Stimulated activated CD8-positive, alpha-beta memory T cell treated with anti-CD3 and anti-CD28 coated beads, Interleukin-2, amount 100 ng/mL, for 1 hour (primary cell): ENCODE data around the gene ASTN2.

ENCODE experiments used
- DNase-seq, 2 donors: peaks; one replicate each; pipeline ENCODE4 v3.0.0-alpha.2; 2020; ENCODE audit warnings: low read depth in 2 of 2

ASTN2 gene

DNA sequence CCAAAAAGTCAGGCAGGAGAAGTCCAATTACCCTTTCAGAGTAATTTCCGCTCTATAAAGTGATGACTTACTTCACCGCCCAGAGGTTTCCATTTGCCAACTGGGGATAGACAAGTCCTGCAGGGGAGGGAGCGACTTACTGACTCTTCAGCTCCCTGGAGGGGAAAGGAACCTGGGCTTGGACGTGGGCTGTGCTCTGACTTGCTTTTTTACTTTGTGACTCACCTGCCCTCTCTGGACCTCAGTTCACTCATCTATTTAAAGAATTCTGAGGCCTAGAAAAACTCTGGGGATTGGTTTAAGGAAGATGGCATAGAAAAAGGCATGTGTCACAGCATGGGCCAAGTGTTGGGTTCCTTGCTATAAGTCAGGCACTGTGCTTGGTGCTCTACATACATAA is 908.2 kb downstream of the ASTN2 start:
- no peak for DNase-seq

DNA sequence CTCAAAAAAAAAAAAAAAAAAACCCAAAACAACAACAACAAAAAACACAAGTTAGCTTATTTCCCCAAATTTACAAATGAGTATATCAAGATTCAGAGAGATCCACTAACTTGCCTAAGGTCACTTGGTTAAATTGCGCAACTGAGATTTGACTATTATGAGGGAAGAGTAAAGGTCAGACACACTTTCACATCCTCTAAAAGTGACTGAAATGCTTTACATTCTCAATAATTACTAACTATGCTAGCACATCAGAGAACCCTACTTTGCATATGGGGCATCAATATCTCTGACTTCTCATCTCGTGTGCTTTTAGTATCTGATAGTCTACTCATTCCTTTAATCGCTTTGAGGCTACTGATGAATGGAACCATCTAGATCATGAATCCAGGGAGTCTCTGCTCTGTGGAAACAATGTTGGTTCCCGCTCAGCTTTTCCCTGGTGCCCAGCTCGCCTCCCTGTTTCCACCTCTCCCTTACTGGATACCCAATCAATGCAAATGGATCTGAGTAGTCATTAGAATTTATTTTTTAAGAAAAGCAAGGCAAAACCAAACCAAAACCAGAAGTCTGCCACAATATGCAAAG is 909.9 kb downstream of the ASTN2 start:
- DNase-seq: no peak

- DNase-seq: no peak
Observed at GRCh38 chr9:116504081-116504480, 910.8 kb downstream of the ASTN2 start.

GRCh38 chr9:116502746-116503145 is 912.1 kb downstream of the ASTN2 start:
- DNase-seq: no peak

DNA sequence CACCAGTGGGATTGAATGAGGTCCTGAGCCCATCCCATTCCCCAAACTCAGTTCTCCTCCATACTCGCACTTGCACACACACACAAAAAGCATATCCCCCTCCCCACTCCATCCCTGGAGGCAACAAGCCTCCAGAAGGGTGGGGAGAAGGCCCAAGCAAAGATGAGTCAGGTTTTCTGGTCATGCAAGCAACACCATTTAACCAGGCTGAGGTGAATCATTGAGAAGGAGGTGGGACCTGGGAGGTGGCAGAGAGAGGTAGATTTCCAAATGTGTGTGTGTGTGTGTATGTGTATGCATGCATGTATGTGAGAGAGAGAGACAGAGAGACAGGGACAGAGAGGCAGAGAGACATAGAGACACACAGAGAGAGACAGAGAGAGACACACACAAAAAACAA is 913.0 kb downstream of the ASTN2 start:
- no peak for DNase-seq

- DNase-seq: no peak
Observed at GRCh38 chr9:116499986-116500871, 914.6 kb downstream of the ASTN2 start.

DNA sequence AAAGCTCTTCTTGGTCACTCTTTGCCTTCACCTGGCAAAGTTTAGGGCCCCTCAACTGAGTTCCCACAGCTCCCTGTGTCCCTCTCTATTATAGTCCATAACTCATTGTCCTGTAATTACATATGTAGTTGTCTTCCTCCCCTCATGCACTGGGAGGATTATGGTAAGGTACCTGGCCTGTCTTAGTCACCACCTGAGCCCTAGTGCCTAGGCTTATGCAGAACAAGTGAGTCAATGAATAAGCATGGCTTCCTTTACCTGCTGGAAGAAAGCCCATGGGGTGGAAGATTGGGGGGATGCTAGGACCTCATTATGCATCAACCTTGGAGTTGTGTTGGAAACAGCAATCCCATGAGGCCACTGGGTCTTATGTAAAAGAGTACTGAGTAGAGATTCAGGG is 915.4 kb downstream of the ASTN2 start:
- DNase-seq: no peak

DNA sequence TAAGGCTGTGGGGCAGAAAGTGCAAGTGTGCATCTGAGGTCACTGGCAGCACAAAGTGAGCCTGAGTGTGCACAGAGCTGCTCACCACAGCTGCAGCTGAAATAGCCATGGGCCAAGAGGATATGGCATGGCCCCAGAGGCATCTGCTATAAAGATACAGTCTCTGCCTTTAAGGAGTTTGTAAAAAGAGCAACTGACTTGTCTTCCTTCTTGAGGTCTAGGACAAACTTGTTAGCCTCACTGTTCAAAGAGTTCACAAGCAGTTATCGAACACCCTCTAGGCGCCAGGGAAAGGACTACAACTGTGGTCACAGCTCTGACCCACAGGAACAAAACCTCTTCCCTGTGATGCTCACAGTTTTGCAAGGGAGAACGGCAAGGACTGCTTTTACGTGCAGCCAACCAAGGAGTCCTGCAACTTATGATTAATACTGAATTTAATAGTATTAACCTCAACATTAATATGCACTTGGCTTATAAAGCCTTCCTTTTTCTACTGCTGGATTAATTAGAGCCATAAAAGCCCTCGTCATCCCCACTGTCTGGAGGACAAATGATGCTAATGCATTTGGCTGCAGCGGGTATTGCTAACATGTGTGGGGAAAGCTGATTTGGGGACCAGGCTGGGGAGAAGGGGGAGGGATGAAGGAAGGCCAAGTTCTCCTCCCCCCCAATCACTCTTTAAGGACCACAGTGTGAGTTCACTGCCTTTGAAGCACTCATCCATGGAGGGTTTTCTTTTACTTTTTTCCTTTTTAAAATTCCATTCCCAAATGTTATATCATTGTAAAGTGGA is 917.6 kb downstream of the ASTN2 start:
- no peak for DNase-seq

GRCh38 chr9:116496167-116496566 is 918.7 kb downstream of the ASTN2 start:
- no peak for DNase-seq

GRCh38 chr9:116495725-116496124 is 919.1 kb downstream of the ASTN2 start:
- DNase-seq: no peak

DNA sequence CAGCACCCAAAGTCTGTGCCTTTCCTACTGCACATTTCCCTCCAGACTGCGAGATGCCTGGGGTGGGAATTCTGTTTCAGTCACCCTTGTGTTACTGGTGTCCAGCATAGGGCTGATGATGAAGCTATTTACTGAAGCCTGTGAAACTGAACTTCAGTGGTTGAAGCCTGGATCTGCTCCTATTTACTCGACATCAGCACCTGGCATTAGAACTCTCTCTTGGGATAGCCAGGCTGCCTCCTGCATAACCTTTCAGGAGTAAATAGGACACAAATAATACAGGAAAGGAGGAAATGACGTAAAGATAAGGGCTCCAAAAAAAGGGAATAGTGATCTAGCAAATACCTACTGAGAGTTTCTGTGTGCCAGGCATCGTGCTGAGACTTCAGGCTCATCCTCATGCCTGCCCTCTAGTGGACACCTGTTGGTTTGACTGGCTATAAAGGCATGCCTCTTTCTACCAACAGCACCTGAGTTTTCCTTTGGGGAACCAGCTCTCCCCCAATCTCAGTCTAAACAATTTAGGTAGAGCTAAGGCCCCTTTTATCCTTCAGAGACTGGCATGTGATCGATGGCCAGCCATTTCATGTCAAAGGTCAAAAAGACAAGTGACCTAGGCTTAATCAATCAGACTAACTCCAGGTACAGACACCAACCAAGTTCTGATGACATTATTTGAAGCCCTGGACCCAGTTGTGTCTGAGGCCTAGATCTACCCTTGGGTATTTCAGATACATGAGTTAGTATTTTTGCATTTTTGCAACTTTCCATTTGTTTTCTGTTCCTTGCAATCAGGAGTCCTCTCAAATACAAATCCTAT is 919.8 kb downstream of the ASTN2 start:
- DNase-seq: no peak

GRCh38 chr9:116493183-116493860 is 921.5 kb downstream of the ASTN2 start:
- no peak for DNase-seq

GRCh38 chr9:116491659-116492058 is 923.2 kb downstream of the ASTN2 start:
- no peak for DNase-seq

- DNase-seq: no peak
Observed at GRCh38 chr9:116491219-116491618, 923.6 kb downstream of the ASTN2 start.

DNA sequence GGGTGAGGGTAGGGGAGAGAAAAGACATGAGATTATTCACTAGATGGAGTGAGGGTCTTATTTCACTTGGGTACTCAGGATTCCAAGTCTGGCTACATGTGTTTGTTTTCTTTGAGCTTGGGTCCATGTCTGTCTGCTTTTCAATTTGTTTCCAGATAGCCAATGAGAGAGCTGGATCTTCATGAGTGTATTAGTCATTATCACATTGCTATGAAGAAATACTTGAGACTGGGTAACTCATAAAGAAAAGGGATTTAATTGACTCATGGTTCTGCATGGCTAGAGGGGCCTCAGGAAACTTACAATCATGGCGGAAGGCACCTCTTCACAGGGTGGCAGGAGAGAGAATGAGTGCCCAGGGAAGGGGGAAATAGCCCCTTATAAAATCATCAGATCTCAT is 924.5 kb downstream of the ASTN2 start:
- no peak for DNase-seq

- no peak for DNase-seq
Observed at GRCh38 chr9:116488373-116488772, 926.5 kb downstream of the ASTN2 start.

DNA sequence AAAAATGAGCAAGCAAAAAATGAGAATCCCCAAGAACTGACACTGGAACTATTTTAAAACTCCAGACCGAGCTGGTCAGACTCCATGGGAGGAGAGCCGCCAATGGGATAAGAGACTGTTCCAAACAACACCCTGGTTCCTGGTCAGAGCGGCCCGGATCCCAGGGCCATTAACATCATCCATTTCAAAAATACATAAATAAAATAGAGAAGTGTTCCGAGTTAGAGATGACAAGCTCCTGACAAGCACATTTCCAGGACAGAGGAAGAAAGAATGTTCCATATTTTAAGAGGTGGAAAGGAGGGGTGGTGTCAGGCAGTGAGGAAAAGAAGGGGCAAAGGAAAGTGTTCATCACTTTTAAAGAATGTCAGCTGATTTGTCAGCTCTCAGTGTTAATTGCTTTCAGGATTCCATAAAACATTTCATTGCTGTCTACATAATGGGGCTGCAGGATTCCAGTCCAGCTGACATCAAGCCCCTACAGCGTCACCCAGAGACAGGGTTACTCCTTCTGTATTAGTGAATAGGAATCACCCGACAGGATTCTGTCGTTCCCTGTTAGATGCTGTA is 930.3 kb downstream of the ASTN2 start:
- DNase-seq: no peak

DNA sequence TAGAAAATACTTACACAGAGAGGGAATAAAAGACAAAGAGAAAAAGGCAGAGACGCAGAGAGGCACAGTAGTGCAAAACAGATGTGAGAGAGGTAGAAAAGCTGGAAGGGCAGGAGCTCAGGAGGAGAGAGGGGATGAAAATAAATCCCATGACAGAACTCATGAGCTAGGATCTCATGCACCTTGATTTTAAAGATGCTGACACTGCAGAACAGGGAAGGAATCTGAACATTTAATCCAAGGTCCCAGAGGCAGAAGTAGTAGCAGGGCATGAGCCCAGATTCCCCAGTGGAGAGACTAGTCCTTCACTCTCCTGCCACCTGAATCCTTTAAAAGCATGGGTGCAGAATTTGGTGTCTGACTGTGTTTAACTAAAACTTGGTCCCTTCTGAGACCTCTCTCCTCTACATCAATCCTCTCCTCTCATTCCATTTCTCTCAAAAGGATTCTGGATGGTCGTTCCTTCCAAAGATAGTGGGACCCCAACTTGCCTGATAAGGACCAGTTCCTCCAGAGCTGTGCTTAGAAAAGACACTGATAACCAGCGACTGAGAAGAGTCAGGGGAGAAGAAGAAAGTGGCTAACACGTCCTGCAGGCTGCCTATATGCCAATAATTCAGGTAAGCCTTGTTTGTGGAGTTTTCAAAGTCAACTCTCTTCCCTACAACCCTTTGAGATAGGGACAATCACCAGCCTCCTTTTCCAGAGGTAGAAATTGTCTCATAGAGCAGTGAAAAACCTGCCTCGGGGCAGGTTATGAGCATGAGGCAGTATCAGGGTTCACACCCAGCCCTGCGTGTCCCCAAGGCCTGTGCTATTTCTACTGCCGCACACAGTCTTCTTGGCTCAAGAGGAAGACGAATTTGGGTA is 931.0 kb downstream of the ASTN2 start:
- no peak for DNase-seq

GRCh38 chr9:116482740-116483139 is 932.1 kb downstream of the ASTN2 start:
- no peak for DNase-seq

DNA sequence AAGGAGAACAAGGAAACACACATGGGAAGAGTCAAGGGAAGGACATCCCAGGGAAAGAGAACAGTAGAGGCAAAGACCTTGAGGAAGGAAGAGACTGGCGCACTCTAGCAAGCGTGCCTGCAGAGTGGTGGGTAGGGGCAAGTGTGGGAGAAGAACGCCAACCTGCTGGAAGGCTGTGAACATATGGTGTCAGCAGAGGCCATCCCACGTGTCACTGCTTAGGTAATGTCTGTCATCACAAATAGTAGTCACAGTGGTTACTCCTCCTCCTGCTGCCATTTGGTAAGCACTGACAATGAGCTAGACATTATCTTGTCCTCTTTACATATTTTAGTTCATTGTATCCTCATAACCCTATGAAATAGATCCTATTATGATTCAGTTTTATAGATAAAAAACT is 934.2 kb downstream of the ASTN2 start:
- DNase-seq: no peak
